H9 (cell line): Measurements from ENCODE around the gene USPL1. TPM values are rescaled to one million over a fixed set of nuclear protein-coding genes. Genes with fewer than 3 reads are reported as not detected.

Source experiments
- DNase-seq: peaks from one replicate; pipeline ENCODE4 v3.0.0-alpha.2; 2017
- H2AFZ ChIP-seq: one replicate; pipeline ENCODE4 v1.6.1; 2013; ENCODE audit warnings: mild to moderate bottlenecking, low read length, control low read depth, moderate library complexity
- H2AK5ac ChIP-seq: 2 replicates; pipeline ENCODE4 v1.6.1; 2013; ENCODE audit warnings: low read length, control low read depth, mixed read lengths; ENCODE audit not compliant: insufficient read length
- H2BK120ac ChIP-seq: one replicate; pipeline ENCODE4 v1.6.1; 2013; ENCODE audit warnings: low read depth, mild to moderate bottlenecking, low read length, control low read depth, inconsistent platforms; ENCODE audit not compliant: poor library complexity, severe bottlenecking
- H2BK12ac ChIP-seq: 2 replicates; pipeline ENCODE4 v1.6.1; 2013; ENCODE audit warnings: low read length, control low read depth, mixed read lengths, low read depth; ENCODE audit not compliant: insufficient read length
- H2BK15ac ChIP-seq: 2 replicates; pipeline ENCODE4 v1.6.1; 2013; ENCODE audit warnings: low read depth, low read length, control low read depth
- H2BK20ac ChIP-seq: one replicate; pipeline ENCODE4 v1.6.1; 2013; ENCODE audit warnings: low read depth, mild to moderate bottlenecking, low read length, control low read depth, inconsistent platforms; ENCODE audit not compliant: poor library complexity, severe bottlenecking
- H2BK5ac ChIP-seq: 2 replicates; pipeline ENCODE4 v1.6.1; 2013; ENCODE audit warnings: low read length, control low read depth, mixed read lengths; ENCODE audit not compliant: insufficient read length
- H3K14ac ChIP-seq: 2 replicates; pipeline ENCODE4 v1.6.1; 2013; ENCODE audit warnings: low read length, control low read depth; ENCODE audit not compliant: insufficient read depth
- H3K18ac ChIP-seq: 2 replicates; pipeline ENCODE4 v1.6.1; 2013; ENCODE audit warnings: low read depth, mild to moderate bottlenecking, mixed read lengths, low read length, control low read depth; ENCODE audit not compliant: insufficient read length
- H3K23ac ChIP-seq: 2 replicates; pipeline ENCODE4 v1.6.1; 2013; ENCODE audit warnings: low read length, control low read depth, mixed read lengths, low read depth; ENCODE audit not compliant: insufficient read length
- H3K23me2 ChIP-seq: 2 replicates; pipeline ENCODE4 v1.6.1; 2013; ENCODE audit warnings: low read depth, mild to moderate bottlenecking, mixed read lengths, low read length, control low read depth; ENCODE audit not compliant: insufficient read length, poor library complexity, severe bottlenecking
- H3K27ac ChIP-seq: 2 replicates; pipeline ENCODE4 v1.5.1; 2013; ENCODE audit warnings: low read length, control low read depth, mixed read lengths, low read depth; ENCODE audit not compliant: insufficient read length
- H3K27me3 ChIP-seq: 2 replicates; pipeline ENCODE4 v1.6.1; 2013; ENCODE audit warnings: low read length, control low read depth, inconsistent platforms; ENCODE audit not compliant: insufficient read depth
- H3K4ac ChIP-seq: 2 replicates; pipeline ENCODE4 v1.6.1; 2013; ENCODE audit warnings: low read depth, mild to moderate bottlenecking, control low read depth, inconsistent platforms, low read length, moderate library complexity
- H3K4me1 ChIP-seq: 2 replicates; pipeline ENCODE4 v1.6.1; 2013; ENCODE audit warnings: low read length, control low read depth, inconsistent platforms; ENCODE audit not compliant: insufficient read depth
- H3K4me2 ChIP-seq: 2 replicates; pipeline ENCODE4 v1.6.1; 2013; ENCODE audit warnings: low read length, control low read depth, mixed read lengths; ENCODE audit not compliant: insufficient read length, insufficient read depth
- H3K56ac ChIP-seq: 2 replicates; pipeline ENCODE4 v1.6.1; 2013; ENCODE audit warnings: low read depth, mild to moderate bottlenecking, mixed read lengths, low read length, control low read depth; ENCODE audit not compliant: insufficient read length
- H3K79me1 ChIP-seq: 2 replicates; pipeline ENCODE4 v1.6.1; 2013; ENCODE audit warnings: low read depth, mild to moderate bottlenecking, moderate library complexity, low read length, control low read depth, inconsistent platforms; ENCODE audit not compliant: insufficient read depth, poor library complexity, severe bottlenecking
- H3K79me2 ChIP-seq: 2 replicates; pipeline ENCODE4 v1.6.1; 2013; ENCODE audit warnings: low read length, control low read depth, inconsistent platforms; ENCODE audit not compliant: insufficient read depth
- H3K9ac ChIP-seq: 2 replicates; pipeline ENCODE4 v1.6.1; 2013; ENCODE audit warnings: low read length, control low read depth, mixed read lengths; ENCODE audit not compliant: insufficient read length; ENCODE audit errors: extremely low read depth
- H3K9me3 ChIP-seq: one replicate; pipeline ENCODE4 v1.6.1; 2013; ENCODE audit warnings: low read depth, low read length, inconsistent platforms; ENCODE audit not compliant: control insufficient read depth
- H3T11ph ChIP-seq: one replicate; pipeline ENCODE4 v1.6.1; 2013; ENCODE audit warnings: mild to moderate bottlenecking, low read length, control low read depth, inconsistent platforms
- H4K20me1 ChIP-seq: one replicate; pipeline ENCODE4 v1.6.1; 2013; ENCODE audit not compliant: control insufficient read depth, insufficient read length, insufficient read depth
- H4K5ac ChIP-seq: 2 replicates; pipeline ENCODE4 v1.6.1; 2013; ENCODE audit warnings: low read depth, mild to moderate bottlenecking, mixed read lengths, low read length, control low read depth; ENCODE audit not compliant: insufficient read length
- H4K8ac ChIP-seq: replicated peaks from 2 replicates; pipeline ENCODE4 v1.6.1; 2013; ENCODE audit warnings: low read length, control low read depth, mixed read lengths, low read depth; ENCODE audit not compliant: insufficient read length
- H4K91ac ChIP-seq: 2 replicates; pipeline ENCODE4 v1.6.1; 2013; ENCODE audit warnings: low read depth, mild to moderate bottlenecking, moderate library complexity, mixed read lengths, low read length, control low read depth; ENCODE audit not compliant: insufficient read length
- H3K27ac Mint-ChIP-seq, 3 experiments: 2 replicates in 2 of 3; 3 replicates in 1 of 3; pipeline ENCODE4 v1.8.0; 2020 to 2021; ENCODE audit warnings: mixed read lengths in 3 of 3, mild to moderate bottlenecking in 1 of 3, moderate library complexity in 1 of 3
- H3K27me3 Mint-ChIP-seq: 2 replicates; pipeline ENCODE4 v1.8.0; 2021; ENCODE audit warnings: low read depth, mild to moderate bottlenecking, moderate library complexity, mixed read lengths
- H3K36me3 Mint-ChIP-seq, 3 experiments: 2 replicates in 2 of 3; 3 replicates in 1 of 3; pipeline ENCODE4 v1.8.0; 2020 to 2021; ENCODE audit warnings: low read depth in 3 of 3, mixed read lengths in 3 of 3; ENCODE audit not compliant: insufficient read depth in 1 of 3
- H3K4me1 Mint-ChIP-seq, 2 experiments: 2 replicates each; pipeline ENCODE4 v1.8.0; 2020; ENCODE audit warnings: mixed read lengths in 2 of 2
- H3K4me3 Mint-ChIP-seq, 2 experiments: 2 replicates in 1 of 2; 3 replicates in 1 of 2; pipeline ENCODE4 v1.8.0; 2020 to 2021; ENCODE audit warnings: mild to moderate bottlenecking in 2 of 2, mixed read lengths in 2 of 2, moderate library complexity in 1 of 2
- H3K9me3 Mint-ChIP-seq, 2 experiments: 2 replicates in 1 of 2; 3 replicates in 1 of 2; pipeline ENCODE4 v1.8.0; 2020; ENCODE audit warnings: mild to moderate bottlenecking in 2 of 2, mixed read lengths in 2 of 2, moderate library complexity in 1 of 2
- CTCF ChIP-seq: fragments of 200-600 bp; sonication (generic); conservative IDR thresholded peaks from 3 replicates; pipeline ENCODE4 v1.8.0; 2021; ENCODE audit warnings: antibody characterized with exemption, mild to moderate bottlenecking
- WGBS: extraction: QIAGEN DNeasy Blood & Tissue Kit; methylation state at CpG from one replicate; pipeline ENCODE4 v1.1.7; 2013; ENCODE audit warnings: missing lambda C conversion rate, low lambda C conversion rate, mixed read lengths; ENCODE audit not compliant: insufficient read length; ENCODE audit errors: extremely low coverage; 5-methylcytosine and 5-hydroxymethylcytosine counted together
- total RNA-seq: library from RNA; stranded (reverse); gene quantifications from 2 replicates; pipeline ENCODE4 v1.2.1, GENCODE V29; 2021

Gene USPL1
- total RNA-seq, 1 experiment from 2014 or later = 17.6 TPM

DNA sequence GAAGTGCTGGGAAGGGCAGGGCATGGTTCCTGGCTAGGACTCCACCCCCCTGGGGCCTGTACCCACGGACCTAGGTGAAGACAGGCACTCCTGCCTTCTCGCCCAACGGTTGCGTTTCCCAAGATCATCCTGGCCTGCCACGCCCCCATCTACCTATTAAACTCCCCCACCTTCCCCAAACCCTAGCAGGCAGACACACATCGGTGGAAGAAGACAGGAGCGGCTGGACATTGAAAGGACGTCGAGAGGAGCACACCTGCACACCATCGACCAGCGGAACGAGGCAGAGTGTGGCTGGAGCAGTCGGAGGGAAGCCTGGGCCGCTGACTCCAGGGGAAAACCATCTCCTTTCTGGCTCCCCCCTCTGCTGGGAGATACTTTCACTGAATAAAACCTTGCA is 72.0 kb downstream of the USPL1 start:
- Histone ChIP-seq H3K56ac (no peak overlapping the region), H3K9ac (no peak overlapping the region), H3K27me3 (no peaks in the 10 kb centered on the region), H3K27ac (no peak overlapping the region), H3K79me1 (no peaks in the 10 kb centered on the region), H4K91ac (no peak overlapping the region), H3T11ph (no peak overlapping the region), H4K8ac (no peak overlapping the region), H2AFZ (no peak overlapping the region), H2BK5ac (no peak overlapping the region), H3K23me2 (no peaks in the 10 kb centered on the region), H2BK20ac (no peak overlapping the region), H3K18ac (no peak overlapping the region), H2BK12ac (no peak overlapping the region), H3K4ac (no peak overlapping the region), H2AK5ac (no peak overlapping the region), H2BK120ac (no peak overlapping the region), H4K5ac (no peak overlapping the region), H3K9me3 (no peaks in the 10 kb centered on the region), H4K20me1 (no peaks in the 10 kb centered on the region), H3K14ac (no peak overlapping the region; the same call in 1 of the 2 replicates), H3K4me2 (no peak overlapping the region), H3K23ac (no peak overlapping the region), H3K4me1 (no peaks in the 10 kb centered on the region; the same call in 1 of the 2 replicates), H3K79me2 (no peaks in the 10 kb centered on the region), H2BK15ac (no peak overlapping the region)
- no CpG with 5 or more reads among the region's 14 CpGs for WGBS
- no peak for TF ChIP-seq CTCF
- Mint-ChIP-seq H3K4me1 (peaks cover 0 to 5% of the 10 kb centered on the region in 2 experiments; a peak in 1 of 4 replicates), H3K27ac (no peak overlapping the region), H3K4me3 (no peak overlapping the region), H3K36me3 (no peaks in the 10 kb centered on the region), H3K9me3 (peaks cover 0 to 3% of the 10 kb centered on the region in 2 experiments; a peak in 4 of 5 replicates), H3K27me3 (peaks cover 1% of the 10 kb centered on the region)
- DNase-seq = no peak
